NK-92 (cell line): ENCODE data around the gene SOCS3.

Experiments
- DNase-seq: peaks from one replicate; lab custom pipeline; 2025; ENCODE audit not compliant: unreplicated experiment; lab: John Stamatoyannopoulos, UW

The SOCS3 gene

GRCh38 chr17:78368854-78369495 is 9.1 kb upstream of the SOCS3 start:
- no peak for DNase-seq

- DNase-seq: no peak
Measured at GRCh38 chr17:78368348-78368747, 8.5 kb upstream of the SOCS3 start.

GRCh38 chr17:78367193-78367592 is 7.3 kb upstream of the SOCS3 start:
- DNase-seq: no peak

GRCh38 chr17:78366109-78366848 is 6.4 kb upstream of the SOCS3 start:
- no peak for DNase-seq

- no peak for DNase-seq
Measured at GRCh38 chr17:78365561-78366108, 5.8 kb upstream of the SOCS3 start.

- DNase-seq: no peak
Measured at GRCh38 chr17:78364436-78365281, 4.8 kb upstream of the SOCS3 start.

GRCh38 chr17:78362671-78363070 is 2.8 kb upstream of the SOCS3 start:
- no peak for DNase-seq

GRCh38 chr17:78362232-78362631 is 2.4 kb upstream of the SOCS3 start:
- no peak for DNase-seq

GRCh38 chr17:78361225-78361701 is 1.4 kb upstream of the SOCS3 start:
- DNase-seq: no peak

GRCh38 chr17:78360371-78361224 is 721 bp upstream of the SOCS3 start:
- no peak for DNase-seq

- DNase-seq: no peak
Measured at GRCh38 chr17:78359321-78359996, 418 bp downstream of the SOCS3 start.

GRCh38 chr17:78358538-78359320 is 1.1 kb downstream of the SOCS3 start:
- no peak for DNase-seq

GRCh38 chr17:78357672-78358537 is 2.0 kb downstream of the SOCS3 start:
- DNase-seq: no peak

GRCh38 chr17:78357177-78357586 is 2.7 kb downstream of the SOCS3 start:
- DNase-seq: no peak

GRCh38 chr17:78356101-78356713 is 3.7 kb downstream of the SOCS3 start:
- no peak for DNase-seq

GRCh38 chr17:78355701-78356100 is 4.2 kb downstream of the SOCS3 start:
- DNase-seq: no peak

GRCh38 chr17:78355045-78355641 is 4.7 kb downstream of the SOCS3 start:
- DNase-seq: no peak
